ENCODE measurements around the gene ANGPTL7.

- TF ChIP-seq POLR2AphosphoS5 (IDR thresholded peaks at IDR 0.05): no peak
- TF ChIP-seq, protein P1, sequence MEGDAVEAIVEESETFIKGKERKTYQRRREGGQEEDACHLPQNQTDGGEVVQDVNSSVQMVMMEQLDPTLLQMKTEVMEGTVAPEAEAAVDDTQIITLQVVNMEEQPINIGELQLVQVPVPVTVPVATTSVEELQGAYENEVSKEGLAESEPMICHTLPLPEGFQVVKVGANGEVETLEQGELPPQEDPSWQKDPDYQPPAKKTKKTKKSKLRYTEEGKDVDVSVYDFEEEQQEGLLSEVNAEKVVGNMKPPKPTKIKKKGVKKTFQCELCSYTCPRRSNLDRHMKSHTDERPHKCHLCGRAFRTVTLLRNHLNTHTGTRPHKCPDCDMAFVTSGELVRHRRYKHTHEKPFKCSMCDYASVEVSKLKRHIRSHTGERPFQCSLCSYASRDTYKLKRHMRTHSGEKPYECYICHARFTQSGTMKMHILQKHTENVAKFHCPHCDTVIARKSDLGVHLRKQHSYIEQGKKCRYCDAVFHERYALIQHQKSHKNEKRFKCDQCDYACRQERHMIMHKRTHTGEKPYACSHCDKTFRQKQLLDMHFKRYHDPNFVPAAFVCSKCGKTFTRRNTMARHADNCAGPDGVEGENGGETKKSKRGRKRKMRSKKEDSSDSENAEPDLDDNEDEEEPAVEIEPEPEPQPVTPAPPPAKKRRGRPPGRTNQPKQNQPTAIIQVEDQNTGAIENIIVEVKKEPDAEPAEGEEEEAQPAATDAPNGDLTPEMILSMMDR (IDR thresholded peaks at IDR 0.05): no peak
- no peak for TF ChIP-seq POLR2A (IDR thresholded peaks at IDR 0.05)
Measured at GRCh38 chr1:11145741-11146140, 43.4 kb upstream of the ANGPTL7 start.

Measured in gastroesophageal sphincter (tissue), 3 donors.